Epidermal melanocyte (primary cell): ENCODE measurements around the gene ZCCHC2.

Experiments used
- DNase-seq: peaks from one replicate; pipeline ENCODE4 v3.0.0; 2011; ENCODE audit warnings: low spot score; ENCODE audit not compliant: insufficient read length

Gene ZCCHC2

DNA sequence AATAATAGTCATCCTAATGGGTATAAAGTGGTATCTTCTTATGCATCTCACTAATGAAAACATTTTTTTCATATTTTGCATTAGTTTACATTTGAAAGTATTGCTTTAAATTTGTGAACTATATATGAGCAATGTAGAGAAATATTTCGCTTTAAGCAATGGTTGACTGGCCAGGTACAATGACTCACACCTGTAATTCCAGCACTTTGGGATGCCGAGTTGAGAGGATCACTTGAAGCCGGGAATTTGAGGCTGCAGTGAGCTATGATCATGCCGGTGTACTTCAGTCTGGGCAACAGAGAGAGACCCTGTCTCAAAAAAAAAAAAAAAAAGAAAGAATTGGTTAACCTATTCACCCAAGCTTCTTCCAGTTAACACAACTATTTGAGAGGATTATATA, 15.1 kb downstream of the ZCCHC2 start:
- no peak for DNase-seq

GRCh38 chr18:62538881-62539280, 16.1 kb downstream of the ZCCHC2 start:
- no peak for DNase-seq

DNA sequence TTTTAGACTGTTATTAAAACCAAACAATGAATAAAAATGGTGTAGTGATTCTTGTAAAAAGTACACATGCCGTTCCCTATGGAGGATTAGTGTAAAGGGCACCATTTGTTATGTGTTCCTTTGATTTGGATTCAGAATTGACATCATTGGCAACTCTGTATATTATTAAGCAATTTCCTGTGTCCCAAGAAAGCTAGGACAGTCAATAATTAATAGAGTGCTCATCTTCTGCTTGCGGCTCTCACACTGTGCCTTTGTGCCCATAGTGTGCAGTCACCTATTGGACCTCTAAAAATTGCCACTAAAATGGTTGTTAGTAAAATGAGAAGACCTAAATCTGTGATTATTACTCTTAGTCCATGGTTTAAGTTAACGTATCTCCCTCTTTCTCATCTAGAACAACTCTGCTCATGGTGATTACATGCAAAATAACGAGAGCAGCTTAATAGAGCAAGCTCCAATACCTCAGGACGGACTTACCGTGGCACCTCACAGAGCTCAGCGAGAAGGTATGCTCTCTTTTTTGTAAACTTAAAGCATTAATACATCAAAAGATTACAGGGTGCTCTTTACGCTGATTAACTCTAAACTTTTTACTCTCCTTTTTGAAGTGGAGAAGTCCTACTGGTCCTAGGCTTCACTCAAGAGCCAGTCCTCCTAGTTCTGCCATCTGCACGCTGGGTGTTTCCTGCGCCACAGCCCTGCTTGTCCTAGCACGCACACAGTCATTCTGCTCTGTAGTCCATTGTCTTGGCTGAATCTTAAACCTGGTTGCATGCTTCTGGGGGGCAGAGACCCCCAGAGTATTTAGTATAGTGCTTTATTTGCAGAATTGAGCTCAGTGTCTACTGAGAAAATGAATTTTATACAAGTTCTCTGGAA, 16.7 kb downstream of the ZCCHC2 start:
- no peak for DNase-seq

- DNase-seq, result no peak
These were observed 20.2 kb downstream of the ZCCHC2 start for GRCh38 chr18:62543021-62543420.

- no peak for DNase-seq
These were observed 22.3 kb downstream of the ZCCHC2 start for GRCh38 chr18:62545098-62545497.

DNA sequence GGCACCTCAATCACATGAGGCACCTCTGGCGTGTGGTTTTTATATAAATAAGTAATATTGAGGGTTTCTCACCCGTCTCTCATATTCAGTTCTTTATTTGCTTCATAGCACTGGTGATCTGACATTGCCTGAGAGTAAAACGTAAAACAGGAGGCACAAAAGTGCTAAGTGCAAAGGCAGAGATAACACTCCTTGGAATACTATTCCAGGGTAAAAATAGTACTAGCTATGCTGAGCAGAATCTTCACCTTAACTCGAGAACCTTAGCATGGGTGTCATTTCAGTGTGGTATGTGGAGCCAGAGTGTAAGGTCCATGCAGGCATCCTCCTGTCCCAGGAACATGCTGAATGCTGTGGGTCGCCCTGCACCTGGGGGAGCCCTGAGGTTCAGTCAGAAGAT, 26.9 kb downstream of the ZCCHC2 start:
- DNase-seq, result no peak

- no peak for DNase-seq
These were observed 27.9 kb downstream of the ZCCHC2 start for GRCh38 chr18:62550746-62551145.

- DNase-seq, result no peak
These were observed 29.2 kb downstream of the ZCCHC2 start for GRCh38 chr18:62551972-62552513.

GRCh38 chr18:62554061-62554815, 31.4 kb downstream of the ZCCHC2 start:
- no peak for DNase-seq

GRCh38 chr18:62555135-62555534, 32.3 kb downstream of the ZCCHC2 start:
- DNase-seq, result no peak

DNA sequence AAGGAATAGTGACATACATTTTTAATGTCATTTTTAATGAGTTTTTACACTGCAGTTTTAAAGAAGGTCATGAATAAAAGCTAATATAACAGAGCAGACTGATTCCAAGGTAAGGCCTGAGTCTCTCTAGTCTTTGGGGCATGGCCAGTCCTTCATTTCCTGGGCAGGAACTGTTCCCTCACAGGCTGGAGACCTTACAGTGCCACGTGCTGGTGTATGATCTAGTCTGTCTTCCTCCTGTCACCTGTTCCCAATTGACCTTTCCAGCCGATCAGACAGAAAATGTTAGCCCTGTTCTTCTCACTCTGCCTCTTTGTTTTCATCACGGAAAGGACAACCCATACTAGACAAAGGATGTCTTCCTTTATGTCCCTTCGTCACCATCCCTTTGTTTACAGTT, 33.6 kb downstream of the ZCCHC2 start:
- no peak for DNase-seq

DNA sequence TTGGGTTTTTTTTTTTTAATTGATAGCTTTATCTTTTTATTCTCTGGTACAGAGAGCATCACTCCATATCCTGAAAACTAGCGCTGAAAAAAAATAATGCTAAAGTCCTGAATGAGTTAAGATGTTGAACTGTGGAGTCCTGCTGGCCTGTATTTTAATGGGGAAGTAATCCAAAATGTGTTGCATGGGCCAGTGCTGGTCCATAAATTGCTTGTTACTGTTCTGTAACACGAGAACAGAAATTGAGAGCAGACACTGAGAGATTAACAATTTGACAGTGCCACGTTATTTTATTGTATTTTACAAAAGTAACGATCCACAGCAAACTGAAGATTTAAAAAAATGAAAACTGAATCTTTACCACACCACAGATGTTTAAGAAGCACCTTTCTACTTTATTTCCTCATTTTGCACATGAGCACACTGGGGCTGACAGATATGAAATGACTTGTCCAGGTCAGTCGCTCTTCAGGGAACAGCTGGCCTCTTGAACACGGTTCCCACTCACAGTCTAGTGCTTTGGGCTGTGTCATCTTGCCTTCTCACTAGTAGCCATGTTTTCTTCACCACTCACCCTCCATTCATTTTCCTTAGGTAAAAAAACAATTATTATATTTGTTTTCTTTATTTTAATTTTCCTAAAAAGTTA, 35.3 kb downstream of the ZCCHC2 start:
- DNase-seq, result no peak

DNA sequence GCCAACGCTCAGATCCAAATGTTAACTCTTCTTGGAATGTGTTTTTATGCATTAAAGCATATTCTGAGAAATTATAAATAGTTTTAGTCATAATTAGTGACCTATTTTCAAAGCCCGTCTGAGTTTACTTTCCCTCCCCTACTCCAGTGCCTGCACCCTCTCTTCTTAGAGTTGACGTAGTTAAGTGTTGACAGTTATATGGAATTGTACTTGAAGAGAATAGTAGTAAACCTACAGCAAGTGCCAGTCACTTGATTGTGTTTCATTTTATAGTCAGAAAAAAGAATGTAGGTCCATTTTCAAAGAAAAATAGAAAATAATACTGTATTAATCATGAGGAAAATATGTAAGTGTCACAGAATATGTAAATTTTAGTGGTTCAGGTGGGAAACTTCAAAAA, 41.2 kb downstream of the ZCCHC2 start:
- no peak for DNase-seq

GRCh38 chr18:62566199-62566598, 43.4 kb downstream of the ZCCHC2 start:
- no peak for DNase-seq

DNA sequence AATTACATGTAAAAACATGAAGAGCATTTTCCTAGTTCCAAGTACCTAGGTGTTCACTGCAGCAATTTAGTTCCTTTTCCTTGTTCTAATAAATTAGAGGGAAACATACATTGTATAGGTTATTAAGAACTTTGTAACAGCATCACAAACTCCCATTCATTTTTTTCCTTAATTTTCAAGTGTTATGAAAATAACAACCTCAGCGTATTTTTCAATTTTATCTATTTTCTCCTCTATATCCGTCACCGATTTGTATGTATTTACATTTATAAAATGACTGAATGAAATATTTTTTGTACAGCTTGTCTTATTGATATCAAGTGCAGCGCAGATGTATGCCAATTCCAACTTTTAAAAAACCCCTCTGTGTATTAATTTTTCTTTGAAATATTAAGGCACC, 44.0 kb downstream of the ZCCHC2 start:
- no peak for DNase-seq

GRCh38 chr18:62569081-62569655, 46.3 kb downstream of the ZCCHC2 start:
- no peak for DNase-seq

DNA sequence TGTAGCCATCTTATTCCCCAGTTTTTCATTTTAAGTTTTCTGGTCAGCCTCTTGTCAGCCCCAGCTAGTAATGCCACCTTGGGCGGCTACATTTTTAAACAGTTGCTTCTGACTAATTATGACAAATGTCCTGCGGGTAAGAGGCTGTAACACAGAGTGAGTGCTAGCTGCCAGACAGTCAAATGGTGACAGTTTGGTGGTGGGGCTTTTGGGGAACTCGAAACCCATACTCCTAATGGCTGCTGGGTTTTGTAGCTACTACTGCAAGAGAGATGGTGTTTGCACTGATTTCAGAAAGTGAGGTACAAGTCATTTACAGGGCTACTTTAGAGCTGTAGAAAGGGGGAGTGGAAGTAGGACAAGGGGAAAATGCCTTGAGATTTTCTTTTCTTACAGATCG, 48.2 kb downstream of the ZCCHC2 start:
- no peak for DNase-seq

DNA sequence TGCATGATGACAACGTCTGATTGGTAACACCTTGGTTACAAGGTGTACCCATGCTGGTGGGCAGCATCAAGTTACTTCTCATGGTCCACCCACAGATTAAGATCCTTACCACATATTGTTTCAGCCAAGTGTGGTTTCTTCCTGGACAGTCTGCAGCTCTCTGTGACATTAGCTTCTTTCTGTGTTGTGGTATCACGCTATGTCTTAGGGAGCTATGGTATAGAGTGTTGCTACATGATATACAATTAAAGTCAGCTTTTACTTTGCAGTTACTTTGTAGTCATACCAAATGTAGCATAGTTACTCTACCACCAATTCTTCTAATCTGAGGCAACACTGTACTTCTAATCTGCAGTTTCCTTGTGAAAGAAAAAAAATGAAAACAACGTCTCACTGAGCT, 48.8 kb downstream of the ZCCHC2 start:
- DNase-seq, result no peak

DNA sequence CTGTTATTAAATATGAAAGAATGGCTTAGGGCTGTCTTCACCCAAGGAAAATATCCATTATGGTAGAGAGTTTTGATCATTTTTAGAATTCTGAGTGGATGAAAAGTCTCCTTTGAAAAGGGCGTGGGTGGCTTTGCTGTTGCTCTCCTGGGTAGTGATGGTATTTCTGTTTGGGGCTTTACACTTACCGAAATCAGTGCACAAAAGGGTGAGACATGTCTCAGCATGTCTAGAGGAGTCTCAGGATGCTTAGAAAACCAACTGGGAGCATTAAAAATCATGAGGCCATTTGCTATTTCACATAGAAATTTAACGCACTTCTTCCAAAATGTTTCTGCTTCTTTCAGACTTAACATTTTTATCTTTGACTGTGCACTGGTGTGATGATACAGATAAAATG, 49.6 kb downstream of the ZCCHC2 start:
- no peak for DNase-seq

GRCh38 chr18:62574776-62575175, 52.0 kb downstream of the ZCCHC2 start:
- DNase-seq, result no peak

DNA sequence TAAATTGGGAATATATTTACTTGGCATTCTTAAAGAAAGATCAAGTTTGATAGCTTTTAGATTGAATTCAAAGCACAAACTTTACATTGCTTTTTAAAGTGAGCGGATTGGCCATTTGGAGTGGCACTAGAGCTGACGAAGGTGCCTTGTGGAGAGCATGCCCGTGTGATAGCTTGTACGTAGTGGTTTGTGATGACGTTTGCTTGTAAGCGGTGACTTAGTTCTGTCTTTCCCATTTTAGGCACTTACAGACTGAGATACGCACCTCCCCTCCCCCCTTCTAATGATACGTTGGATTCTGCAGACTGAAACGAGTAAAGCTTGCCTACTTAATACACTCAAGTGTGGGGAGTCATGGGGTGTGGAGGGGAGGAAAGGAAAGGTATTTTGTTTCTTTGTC, 53.4 kb downstream of the ZCCHC2 start:
- DNase-seq, result no peak
